ENCODE measurements around the gene RAD51B.

DNA sequence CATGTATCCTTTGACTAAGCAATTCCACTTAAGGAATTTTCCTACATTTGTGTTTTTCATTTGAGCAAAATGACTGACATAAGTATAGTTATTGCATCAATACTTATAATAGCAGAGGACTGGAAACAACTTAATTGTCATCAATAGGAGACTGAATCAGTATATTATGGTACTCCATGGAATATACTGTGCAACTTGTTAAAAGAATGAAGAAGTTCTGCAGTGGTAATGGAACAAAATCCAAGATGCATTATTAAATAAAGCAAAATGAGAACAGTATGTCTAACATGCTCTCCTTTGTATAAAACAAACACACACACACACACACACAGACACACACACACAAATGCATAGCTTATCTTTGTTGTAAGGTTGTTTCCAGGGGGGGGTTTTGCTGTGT lies 303.1 kb downstream of the RAD51B start:
- TF ChIP-seq YY1 (IDR thresholded peaks at IDR 0.05; ENCODE audit: insufficient read depth, insufficient read length) = no peak
- TF ChIP-seq ZNF274 (IDR thresholded peaks at IDR 0.05; ENCODE audit: low read depth, low read length) = no peak
- no peak for TF ChIP-seq SUZ12 (IDR thresholded peaks at IDR 0.05; ENCODE audit: extremely low read depth, insufficient read depth, insufficient read length)
